ENCODE measurements around the gene ZNF26.

The ZNF26 gene

GRCh38 chr12:133073836-133074235, 87.7 kb downstream of the ZNF26 start:
- DNase-seq (ENCODE audit: low read depth in 3 of 3), result no peak
